Stimulated activated CD4-positive, alpha-beta T cell treated with anti-CD3 and anti-CD28 coated beads, Interleukin-12 subunit alpha, Interleukin-12 subunit beta, amount 100 ng/mL, for 48 hours (primary cell): ENCODE results near the gene HES6.
A peak's percentile ranks its signal among the peaks of the same experiment; 100 is the strongest.

Experiments used
- DNase-seq, 3 donors: peaks; one replicate each; pipeline ENCODE4 v3.0.0-alpha.2; 2020; ENCODE audit warnings: low read depth in 2 of 3, low spot score in 1 of 3

Gene HES6

GRCh38 chr2:238203094-238203972 is 36.5 kb downstream of the HES6 start, which contains the start of gene ILKAP:
TSS of gene ILKAP (minus strand) at chr2:238203695. CDS start at chr2:238203553, 142 bp downstream.
- DNase-seq: peak; percentile 76 to 86 (median 78)

GRCh38 chr2:238202326-238203093 is 37.3 kb downstream of the HES6 start:
- no peak for DNase-seq

GRCh38 chr2:238190445-238190844 is 49.4 kb downstream of the HES6 start:
- no peak for DNase-seq
